NCI-H1092 treated with DMSO at 0.1 percent for 48 hours (cell line): ENCODE measurements around the gene LHX1.

Experiments used
- DNase-seq: peaks from one replicate; lab custom pipeline; 2025; lab: John Stamatoyannopoulos, UW

LHX1 gene

DNA sequence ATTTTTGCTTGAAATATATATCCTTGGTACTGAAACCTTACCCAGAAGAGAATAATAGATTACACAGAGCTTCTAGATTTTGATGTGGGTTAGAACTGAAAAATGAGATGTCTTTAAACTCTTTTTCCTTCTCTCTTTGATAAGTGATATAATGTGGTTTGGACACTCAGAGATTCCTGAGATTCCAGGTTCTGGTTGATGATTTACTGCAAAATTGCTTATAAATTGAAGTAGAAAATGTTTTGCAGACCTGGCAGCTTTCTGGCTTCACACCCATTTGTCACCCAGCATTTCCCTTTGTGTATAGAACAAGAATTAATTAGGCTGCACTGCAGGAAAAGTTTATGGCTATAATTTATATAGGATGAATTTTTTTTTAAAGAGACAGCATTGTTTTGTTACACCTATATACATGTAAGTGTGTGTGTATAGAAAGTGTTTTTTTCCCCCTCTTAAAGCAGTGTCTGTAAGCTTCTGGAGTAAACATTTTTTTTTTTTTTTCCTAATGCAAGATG is 35.0 kb downstream of the LHX1 start:
- no peak for DNase-seq

GRCh38 chr17:36972905-36973304 is 35.6 kb downstream of the LHX1 start:
- no peak for DNase-seq

- no peak for DNase-seq
These were observed 38.7 kb downstream of the LHX1 start for GRCh38 chr17:36975922-36976515.

DNA sequence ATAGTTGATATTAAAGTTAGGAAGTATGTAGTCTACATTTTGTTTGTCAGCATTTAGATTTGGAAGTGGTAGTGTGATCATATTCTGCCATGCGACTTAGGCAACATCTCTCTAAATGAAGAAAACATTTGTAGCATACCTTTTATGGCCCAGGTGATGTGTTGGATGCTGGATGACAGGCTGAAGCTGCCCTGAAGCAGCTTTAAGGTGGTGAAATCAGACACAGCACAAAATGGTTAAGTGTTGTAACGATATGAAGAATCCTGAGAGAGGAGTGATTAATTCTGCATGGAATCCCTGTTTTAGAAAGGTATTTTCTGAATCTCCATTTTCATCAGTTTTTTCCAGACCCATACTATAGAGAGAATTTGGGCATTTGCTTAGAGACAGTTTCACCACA is 39.8 kb downstream of the LHX1 start:
- DNase-seq, result no peak

GRCh38 chr17:36977568-36977967 is 40.3 kb downstream of the LHX1 start:
- no peak for DNase-seq

GRCh38 chr17:36978810-36979564 is 41.7 kb downstream of the LHX1 start:
- no peak for DNase-seq

DNA sequence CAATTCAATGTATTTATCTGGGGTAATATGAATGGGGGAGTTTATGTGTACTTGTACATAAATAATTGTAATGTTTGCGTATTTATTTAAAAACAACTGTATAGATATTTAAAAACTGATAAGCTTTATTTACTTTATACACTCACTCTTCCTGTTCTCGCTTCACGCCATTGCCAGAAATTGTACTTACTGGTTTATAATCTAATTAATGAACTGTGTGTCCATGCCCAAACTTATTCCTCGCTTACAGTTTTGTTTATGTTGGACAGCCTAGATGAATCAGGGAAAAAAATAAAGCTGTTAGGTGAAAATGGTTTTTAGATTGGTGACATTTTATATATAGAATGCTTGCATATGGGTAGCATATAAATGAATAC is 42.3 kb downstream of the LHX1 start:
- DNase-seq, result no peak

DNA sequence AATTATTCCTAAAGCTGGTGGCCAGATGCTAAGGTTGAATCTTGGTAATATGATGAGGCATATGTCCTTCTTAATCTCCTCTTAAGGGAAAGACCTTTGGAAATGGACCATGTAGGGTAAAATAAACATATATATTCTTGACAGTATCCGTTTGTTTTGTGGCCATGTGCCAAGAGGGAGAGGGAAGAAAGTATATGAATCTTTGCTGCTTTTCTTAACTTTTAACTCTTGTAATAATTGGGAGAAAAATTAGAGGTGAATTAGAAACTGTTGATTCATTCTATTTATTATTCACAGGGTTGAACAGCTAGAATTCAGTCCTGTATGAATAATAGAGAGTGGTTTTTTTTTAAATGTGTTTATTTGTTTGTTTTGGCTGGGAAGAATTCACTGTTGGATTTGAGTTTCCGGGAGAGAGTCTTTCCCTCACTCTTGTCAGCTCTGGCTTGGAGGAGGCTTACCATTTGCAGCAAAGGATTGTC is 43.0 kb downstream of the LHX1 start:
- DNase-seq, result no peak

DNA sequence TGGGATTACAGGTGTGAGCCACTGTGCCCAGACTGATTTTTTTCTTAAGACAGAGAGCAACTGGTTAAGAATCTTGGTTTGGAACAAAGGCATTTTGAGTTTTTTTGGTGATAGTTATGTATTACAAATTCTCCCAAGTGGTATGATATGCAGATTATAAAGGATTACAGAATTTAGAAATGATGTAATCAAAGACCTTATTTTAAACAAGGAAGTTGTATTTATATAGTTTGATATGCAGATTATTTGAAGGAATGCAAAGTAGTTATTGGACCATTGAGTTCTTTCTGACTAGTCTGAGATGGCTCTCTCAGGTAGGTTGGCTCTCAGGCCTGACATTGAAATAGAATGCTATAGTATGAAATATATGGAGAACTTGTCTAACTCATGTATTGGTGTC is 46.3 kb downstream of the LHX1 start:
- DNase-seq, result no peak

DNA sequence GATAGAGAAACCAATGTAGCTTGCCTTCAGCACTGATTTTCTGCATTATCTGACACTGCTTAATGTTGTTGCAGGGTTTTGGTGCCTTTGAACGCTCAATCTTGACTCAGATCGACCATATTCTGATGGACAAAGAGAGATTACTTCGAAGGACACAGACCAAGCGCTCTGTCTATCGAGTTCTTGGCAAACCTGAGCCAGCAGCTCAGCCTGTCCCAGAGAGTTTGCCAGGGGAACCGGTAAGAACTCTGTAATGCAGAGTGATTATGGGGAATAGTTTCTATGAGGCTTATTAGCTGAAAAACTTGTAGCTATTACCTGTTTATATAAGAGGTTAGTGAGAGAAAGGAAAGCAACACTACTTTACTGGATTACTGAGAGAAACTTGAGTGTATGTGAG is 51.9 kb downstream of the LHX1 start:
- DNase-seq, result no peak

- peak; percentile 51 for DNase-seq
These were observed 55.4 kb downstream of the LHX1 start for GRCh38 chr17:36992701-36993100.

- DNase-seq, result peak; percentile 20
These were observed 56.0 kb downstream of the LHX1 start for GRCh38 chr17:36993227-36993626.
